Transverse colon (tissue), 4 donors: ENCODE measurements around the gene SMOC1. TPM values are rescaled to one million over a fixed set of nuclear protein-coding genes. Genes with fewer than 3 reads are reported as not detected.
"Not testable (repeated sequence)": the region's sequence is repeated elsewhere in the genome, so short reads cannot be mapped to it uniquely, and the experiment has no call there.

Experiments
- DNase-seq: peaks from one replicate; pipeline ENCODE4 v3.0.0-alpha.2; 2019
- H3K27ac ChIP-seq, 4 donors: fragments of 200-600 bp; sonication (generic); 2 replicates each; pipeline ENCODE4 v1.5.1; 2016 to 2018; ENCODE audit warnings: inconsistent platforms in 4 of 4
- H3K27me3 ChIP-seq: fragments of 200-600 bp; sonication (generic); 2 replicates; pipeline ENCODE4 v1.5.1; 2017; ENCODE audit warnings: inconsistent platforms
- H3K36me3 ChIP-seq, 4 donors: fragments of 200-600 bp; sonication (generic); 2 replicates each; pipeline ENCODE4 v1.5.1; 2017 to 2019; ENCODE audit warnings: inconsistent platforms in 4 of 4
- H3K4me1 ChIP-seq, 4 donors: fragments of 200-600 bp; sonication (generic); 2 replicates each; pipeline ENCODE4 v1.5.1; 2017 to 2020; ENCODE audit warnings: inconsistent platforms in 4 of 4
- H3K4me3 ChIP-seq, 4 donors: fragments of 200-600 bp; sonication (generic); 1 replicate in 1 of 4; 2 replicates in 3 of 4; pipeline versions ENCODE4 v1.5.1 to v1.6.1; 2017 to 2019; ENCODE audit warnings: inconsistent platforms in 4 of 4
- H3K9me3 ChIP-seq, 2 donors: fragments of 200-600 bp; sonication (generic); 2 replicates each; pipeline ENCODE4 v1.5.1; 2017 to 2019; ENCODE audit warnings: inconsistent platforms in 2 of 2
- CTCF ChIP-seq, 5 experiments: fragments of 200-600 bp in 3 of 5; fragments of 450-650 bp in 2 of 5; sonication (generic) in 3 of 5; IDR thresholded peaks; 1 replicate in 2 of 5; 2 replicates in 3 of 5; pipeline ENCODE4 v1.5.1; 2016 to 2017; ENCODE audit warnings: antibody characterized with exemption in 5 of 5, inconsistent platforms in 3 of 5, mild to moderate bottlenecking in 2 of 5, moderate library complexity in 1 of 5
- EP300 ChIP-seq: sonication (generic); formaldehyde crosslinking; IDR thresholded peaks from one replicate; pipeline ENCODE4 v1.6.1; 2017; ENCODE audit warnings: antibody characterized with exemption, low read depth
- POLR2A ChIP-seq: fragments of 450-650 bp; IDR thresholded peaks from one replicate; pipeline ENCODE4 v1.6.1; 2016; ENCODE audit warnings: antibody characterized with exemption, mild to moderate bottlenecking, moderate library complexity
- POLR2AphosphoS5 ChIP-seq, 3 donors: sonication (generic); formaldehyde crosslinking; IDR thresholded peaks; one replicate each; pipeline ENCODE4 v1.6.1; 2016; ENCODE audit warnings: antibody characterized with exemption in 3 of 3
- WGBS, 2 donors: methylation state at CpG; one replicate each; pipeline ENCODE4 v1.1.5; 2018; ENCODE audit warnings: low coverage in 1 of 2; 5-methylcytosine and 5-hydroxymethylcytosine counted together
- in situ Hi-C, 4 donors: fragments of 200-750 bp; cut with MboI; loops; one replicate each; pipeline versions ENCODE4 v1.15.0 to v1.15.1; 2017; ENCODE audit warnings: low sequenced_read_pairs in 3 of 4, low pct_ligation_motif_present in 1 of 4, low pct_unique_long_range_greater_than_20kb in 1 of 4
- intact Hi-C: fragments of 100-400 bp; cut with DNase I; formaldehyde crosslinking; loops from one replicate; pipeline ENCODE4 v1.15.1; 2023; ENCODE audit warnings: low total_unique reads
- total RNA-seq, 4 donors: library from RNA; depleted of rRNA; stranded (reverse); fragments of >200 nt; gene quantifications; one replicate each; pipeline ENCODE4 v1.1.0, GENCODE V29; 2016

The SMOC1 gene
- total RNA-seq, 4 donors from 2014 or later = 0.82 to 1.3 TPM; not detected in 2

DNA sequence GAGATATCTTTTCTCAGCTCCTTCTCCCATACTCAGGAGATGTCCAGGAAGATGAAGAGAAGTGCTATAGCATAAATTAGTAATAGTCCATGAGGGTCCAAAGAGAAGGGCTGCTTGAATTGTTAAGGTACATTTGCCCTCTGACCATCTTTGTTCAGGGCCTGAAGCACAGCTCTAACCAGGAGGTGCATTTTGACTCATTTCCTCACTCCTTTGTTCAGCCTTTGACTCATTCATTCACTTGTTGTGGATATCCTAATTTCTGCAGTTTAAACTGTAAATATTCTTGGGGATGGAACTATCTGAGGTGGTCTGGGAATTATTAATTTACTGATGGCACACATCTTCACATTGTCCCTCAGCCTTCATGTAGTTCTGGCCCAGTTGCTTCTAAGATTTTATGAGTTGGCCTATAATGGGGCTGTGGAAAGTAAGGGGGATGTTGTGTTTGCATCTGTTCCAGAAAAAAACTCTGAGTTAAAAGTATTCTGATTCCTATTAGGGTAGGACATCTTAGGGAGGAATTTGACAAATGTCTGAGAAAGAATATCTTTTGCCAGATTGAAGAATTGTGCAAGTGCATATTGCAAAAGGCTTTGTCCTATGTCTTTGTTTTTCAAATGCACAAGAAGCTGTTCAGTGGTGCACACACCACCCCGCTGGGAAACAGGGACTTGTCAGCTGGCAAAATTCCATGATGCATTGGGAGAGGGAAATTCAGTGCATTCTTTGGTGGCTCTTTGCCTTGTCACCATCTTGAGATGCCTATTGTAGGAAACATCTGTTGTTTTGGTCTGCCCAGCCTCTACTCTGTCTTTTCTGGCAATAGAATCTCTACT lies 22.1 kb downstream of the SMOC1 start:
- 62 to 67% methylated on average over 1 of the region's 1 CpG for WGBS, 2 donors
- intact Hi-C loops (no loop called here), in situ Hi-C loops (no loop called here)
- no peaks in the 10 kb centered on the region for H3K36me3 ChIP-seq
- H3K27ac ChIP-seq = no peak overlapping the region
- TF ChIP-seq CTCF (IDR thresholded peaks at IDR 0.05) = no peak
- no peak for TF ChIP-seq POLR2AphosphoS5 (IDR thresholded peaks at IDR 0.05)
- no peak for TF ChIP-seq POLR2A
- TF ChIP-seq EP300 = no peak
- H3K9me3 ChIP-seq = peaks cover 0 to 3% of the 10 kb centered on the region in 2 donors
- no peak overlapping the region for H3K4me3 ChIP-seq
- no peak for DNase-seq
- H3K27me3 ChIP-seq = no peaks in the 10 kb centered on the region
- H3K4me1 ChIP-seq = no peaks in the 10 kb centered on the region

DNA sequence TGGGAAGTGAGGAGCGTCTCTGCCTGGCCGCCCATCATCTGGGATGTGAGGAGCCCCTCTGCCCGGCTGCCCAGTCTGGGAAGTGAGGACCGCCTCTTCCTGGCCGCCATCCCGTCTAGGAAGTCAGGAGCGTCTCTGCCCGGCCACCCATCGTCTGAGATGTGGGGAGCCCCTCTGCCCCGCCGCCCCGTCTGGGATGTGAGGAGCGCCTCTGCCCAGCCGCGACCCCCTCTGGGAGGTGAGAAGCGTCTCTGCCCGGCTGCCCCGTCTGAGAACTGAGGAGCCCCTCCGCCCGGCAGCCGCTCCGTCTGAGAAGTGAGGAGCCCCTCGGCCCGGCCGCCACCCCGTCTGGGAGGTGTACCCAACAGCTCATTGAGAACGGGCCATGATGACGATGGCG lies 23.8 kb downstream of the SMOC1 start:
- H3K36me3 ChIP-seq, H3K9me3 ChIP-seq, H3K27me3 ChIP-seq, intact Hi-C loops, DNase-seq, H3K4me1 ChIP-seq, in situ Hi-C loops, H3K27ac ChIP-seq, H3K4me3 ChIP-seq: not testable (repeated sequence)
- 92% methylated on average over 28 of the region's 29 CpGs; no CpG with 5 or more reads in 1 of the 2 donors for WGBS, 2 donors

DNA sequence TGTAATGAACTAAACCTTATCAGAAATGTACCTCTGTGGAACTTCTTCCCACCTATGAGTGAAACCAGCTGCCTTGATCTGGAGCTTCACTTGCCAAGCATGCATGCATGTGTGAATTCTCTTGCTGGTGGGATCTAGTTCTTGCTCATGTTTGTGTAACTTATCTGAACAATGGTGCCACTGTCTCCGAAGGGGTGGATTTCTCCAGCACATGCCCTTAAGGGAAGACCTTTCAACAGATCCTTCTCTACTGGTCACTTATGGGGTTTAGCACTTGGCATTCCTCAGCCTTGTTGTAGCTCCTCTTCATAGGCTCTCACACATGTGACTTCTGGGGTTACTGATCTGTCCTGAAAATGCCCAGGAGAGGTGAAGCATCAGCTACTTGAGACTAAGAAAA lies 25.0 kb downstream of the SMOC1 start:
- no peaks in the 10 kb centered on the region for H3K4me1 ChIP-seq
- DNase-seq = no peak
- 82% methylated on average over 1 of the region's 1 CpG; no CpG with 5 or more reads in 1 of the 2 donors for WGBS, 2 donors
- no peak overlapping the region for H3K4me3 ChIP-seq
- TF ChIP-seq EP300 (no peak), POLR2A (no peak), POLR2AphosphoS5 (IDR thresholded peaks at IDR 0.05) (no peak), CTCF (IDR thresholded peaks at IDR 0.05) (no peak)
- no peaks in the 10 kb centered on the region for H3K9me3 ChIP-seq
- H3K36me3 ChIP-seq = no peaks in the 10 kb centered on the region
- no peak overlapping the region for H3K27ac ChIP-seq
- in situ Hi-C loops (no loop called here), intact Hi-C loops (no loop called here)
- H3K27me3 ChIP-seq = no peaks in the 10 kb centered on the region

- no peaks in the 10 kb centered on the region for H3K36me3 ChIP-seq
- H3K4me1 ChIP-seq = no peaks in the 10 kb centered on the region
- no peak overlapping the region for H3K27ac ChIP-seq
- H3K9me3 ChIP-seq = no peaks in the 10 kb centered on the region
- no peaks in the 10 kb centered on the region for H3K27me3 ChIP-seq
- no peak for DNase-seq
- 73% methylated on average over 2 of the region's 3 CpGs; no CpG with 5 or more reads in 1 of the 2 donors for WGBS, 2 donors
- no peak overlapping the region for H3K4me3 ChIP-seq
- in situ Hi-C loops (no loop called here), intact Hi-C loops (no loop called here)
- no peak for TF ChIP-seq EP300
- no peak for TF ChIP-seq POLR2A
- no peak for TF ChIP-seq POLR2AphosphoS5 (IDR thresholded peaks at IDR 0.05)
- TF ChIP-seq CTCF (IDR thresholded peaks at IDR 0.05) = no peak
Observed at GRCh38 chr14:69906201-69906600, 27.0 kb downstream of the SMOC1 start.
